Erythroblast (primary cell): Measurements from ENCODE around the gene APOA5.

Experiments used
- DNase-seq, 2 experiments: peaks; one replicate each; lab custom pipeline; 2025; lab: John Stamatoyannopoulos, UW
- GATA1 ChIP-seq: IDR thresholded peaks from 2 replicates; pipeline ENCODE4 v1.6.1; 2011; ENCODE audit warnings: low read depth, mild to moderate bottlenecking, control low read depth, low read length, moderate library complexity
- POLR2A ChIP-seq: IDR thresholded peaks from 2 replicates; pipeline ENCODE4 v1.6.1; 2011; ENCODE audit warnings: mild to moderate bottlenecking, low read length

Gene APOA5

GRCh38 chr11:116740741-116741140 lies 50.9 kb downstream of the APOA5 start:
- DNase-seq: no peak

More at GRCh38 chr11:116740741-116741140, 50.9 kb downstream of the APOA5 start:
- TF ChIP-seq POLR2A (no peak), GATA1 (no peak)
